ENCODE results near the gene ISCA2.

The ISCA2 gene

GRCh38 chr14:74480046-74480445, 13.5 kb upstream of the ISCA2 start:
- intact Hi-C loops (cut with DNase I): no loop called here

GRCh38 chr14:74482571-74482970, 11.0 kb upstream of the ISCA2 start:
- intact Hi-C loops (cut with DNase I): no loop called here
- no peak for DNase-seq

More at GRCh38 chr14:74480046-74480445, 13.5 kb upstream of the ISCA2 start:
- no peak for DNase-seq

GRCh38 chr14:74483321-74483720, 10.2 kb upstream of the ISCA2 start:
- no peak for DNase-seq
- intact Hi-C loops (cut with DNase I): no loop called here

GRCh38 chr14:74486164-74486563, 7.4 kb upstream of the ISCA2 start:
- intact Hi-C loops (cut with DNase I): no loop called here

GRCh38 chr14:74488786-74489397, 4.7 kb upstream of the ISCA2 start:
- no peak for DNase-seq
- intact Hi-C loops (cut with DNase I): no loop called here

More at GRCh38 chr14:74486164-74486563, 7.4 kb upstream of the ISCA2 start:
- no peak for DNase-seq

- no peak for DNase-seq
- intact Hi-C loops (cut with DNase I): loop anchor here (5.0 to 10.0 kb wide), 2 partner anchors 128 to 406 kb away; partner anchors contain the start of genes ALDH6A1 and LIN52
These were observed 3.1 kb upstream of the ISCA2 start for GRCh38 chr14:74490486-74490885.

GRCh38 chr14:74491956-74492775, 1.4 kb upstream of the ISCA2 start:
- DNase-seq: no peak
- intact Hi-C loops (cut with DNase I): loop anchor here (5.0 to 10.0 kb wide), 2 partner anchors 130 to 407 kb away; partner anchors contain the start of genes ALDH6A1 and LIN52

- intact Hi-C loops (cut with DNase I): loop anchor here (5.0 to 10.0 kb wide), 2 partner anchors 131 to 408 kb away; partner anchors contain the start of genes ALDH6A1 and LIN52
- no peak for DNase-seq
These were observed 706 bp upstream of the ISCA2 start, which contains the start of gene NPC2 for GRCh38 chr14:74492776-74493342. TSS of gene NPC2 (minus strand) at chr14:74493305. CDS start at chr14:74493274, 31 bp downstream.

GRCh38 chr14:74495356-74495755, 1.8 kb downstream of the ISCA2 start:
- intact Hi-C loops (cut with DNase I): loop anchor here (10.0 kb wide), 1 partner anchor 411 kb away; the partner anchor contains the start of genes ALDH6A1 and LIN52
- no peak for DNase-seq

- no peak for DNase-seq
- intact Hi-C loops (cut with DNase I): loop anchor here (5.0 kb wide), 1 partner anchor 112 kb away; the partner anchor contains the start of gene LTBP2
These were observed 7.0 kb downstream of the ISCA2 start for GRCh38 chr14:74500417-74501134.

- peak; percentile 47 to 95 (median 74) for DNase-seq
- intact Hi-C loops (cut with DNase I): loop anchor here (5.0 kb wide), 1 partner anchor 111 kb away; the partner anchor contains the start of gene LTBP2
These were observed 7.6 kb downstream of the ISCA2 start for GRCh38 chr14:74501135-74501614.

GRCh38 chr14:74501691-74502090, 8.1 kb downstream of the ISCA2 start:
- DNase-seq: no peak
- intact Hi-C loops (cut with DNase I): loop anchor here (5.0 kb wide), 1 partner anchor 111 kb away; the partner anchor contains the start of gene LTBP2

- intact Hi-C loops (cut with DNase I): loop anchor here (5.0 kb wide), 1 partner anchor 110 kb away; the partner anchor contains the start of gene LTBP2
- DNase-seq: peak in 2 of 10 donors; percentile 36 to 42
These were observed 8.9 kb downstream of the ISCA2 start for GRCh38 chr14:74502236-74503019.

- no peak for DNase-seq
- intact Hi-C loops (cut with DNase I): loop anchor here (5.0 kb wide), 1 partner anchor 109 kb away; the partner anchor contains the start of gene LTBP2
These were observed 9.8 kb downstream of the ISCA2 start for GRCh38 chr14:74503291-74503937.

GRCh38 chr14:74503938-74504335, 10.4 kb downstream of the ISCA2 start:
- DNase-seq: no peak
- intact Hi-C loops (cut with DNase I): loop anchor here (5.0 kb wide), 1 partner anchor 108 kb away; the partner anchor contains the start of gene LTBP2

GRCh38 chr14:74504412-74504811, 10.8 kb downstream of the ISCA2 start:
- peak in 1 of 10 donors; percentile 36 for DNase-seq

GRCh38 chr14:74504874-74505720, 11.5 kb downstream of the ISCA2 start:
- intact Hi-C loops (cut with DNase I): loop anchor here (5.0 kb wide), 1 partner anchor 107 kb away; the partner anchor contains the start of gene LTBP2
- peak in 1 of 10 donors; percentile 72 for DNase-seq

More at GRCh38 chr14:74504412-74504811, 10.8 kb downstream of the ISCA2 start:
- intact Hi-C loops (cut with DNase I): loop anchor here (5.0 kb wide), 1 partner anchor 108 kb away; the partner anchor contains the start of gene LTBP2

Measured in posterior cingulate gyrus (tissue), 11 donors.